HG03558 (cell line): ENCODE measurements around the gene APOOL.
A peak's percentile ranks its signal among the peaks of the same experiment; 100 is the strongest.
"Not testable (repeated sequence)": the region's sequence is repeated elsewhere in the genome, so short reads cannot be mapped to it uniquely, and the experiment has no call there.

Experiments
- ATAC-seq: cut with Tn5 transposase; IDR thresholded peaks from one replicate; pipeline ENCODE4 v1.9.1; 2021; ENCODE audit warnings: moderate number of reproducible peaks; ENCODE audit not compliant: unreplicated experiment; ENCODE audit errors: extremely low read depth

The APOOL gene

DNA sequence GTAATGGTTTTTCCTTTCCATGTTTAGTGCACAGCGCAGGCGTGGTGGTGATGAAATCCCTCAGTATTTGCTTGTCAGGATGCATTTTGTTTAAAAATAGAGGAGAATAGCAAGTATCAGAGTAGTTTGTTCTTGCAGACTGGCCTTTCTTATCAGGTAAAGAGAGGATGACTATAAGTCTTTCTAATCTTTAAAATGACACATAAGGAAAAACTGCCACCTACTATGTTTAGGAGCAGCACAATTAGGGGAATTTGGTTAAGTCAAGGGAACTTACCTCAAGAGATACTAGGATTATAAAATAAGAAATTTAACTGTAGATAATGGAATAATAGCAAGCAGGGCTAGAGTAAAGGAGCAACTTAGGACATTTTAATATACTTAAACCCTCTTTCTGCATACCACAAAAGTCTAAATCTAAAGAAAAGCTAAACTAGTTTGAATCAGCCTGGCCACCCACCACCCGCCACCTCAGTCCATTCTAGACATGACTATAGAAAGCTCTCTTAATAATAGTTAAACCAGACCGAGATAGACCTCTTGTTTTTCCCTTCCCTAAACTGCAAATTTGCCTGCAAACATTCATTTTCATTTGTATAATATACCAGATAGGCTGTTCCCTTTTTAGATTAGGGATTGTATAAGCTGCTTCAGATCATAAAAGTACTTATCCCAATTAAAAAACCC lies 62.0 kb downstream of the APOOL start:
- ATAC-seq, result no peak

DNA sequence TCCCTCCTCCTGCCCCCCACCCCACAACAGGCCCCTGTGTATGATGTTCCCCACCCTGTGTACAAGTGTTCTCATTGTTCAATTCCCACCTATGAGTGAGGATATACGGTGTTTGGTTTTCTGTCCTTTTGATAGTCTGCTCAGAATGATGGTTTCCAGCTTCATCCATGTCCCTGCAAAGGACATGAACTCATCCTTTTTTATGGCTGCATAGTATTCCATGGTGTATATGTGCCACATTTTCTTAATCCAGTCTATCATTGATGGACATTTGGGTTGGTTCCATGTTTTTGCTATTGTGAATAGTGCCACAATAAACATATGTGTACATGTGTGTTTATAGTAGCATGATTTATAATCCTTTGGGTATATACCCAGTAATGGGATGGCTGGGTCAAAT lies 73.6 kb downstream of the APOOL start:
- not testable (repeated sequence) for ATAC-seq

DNA sequence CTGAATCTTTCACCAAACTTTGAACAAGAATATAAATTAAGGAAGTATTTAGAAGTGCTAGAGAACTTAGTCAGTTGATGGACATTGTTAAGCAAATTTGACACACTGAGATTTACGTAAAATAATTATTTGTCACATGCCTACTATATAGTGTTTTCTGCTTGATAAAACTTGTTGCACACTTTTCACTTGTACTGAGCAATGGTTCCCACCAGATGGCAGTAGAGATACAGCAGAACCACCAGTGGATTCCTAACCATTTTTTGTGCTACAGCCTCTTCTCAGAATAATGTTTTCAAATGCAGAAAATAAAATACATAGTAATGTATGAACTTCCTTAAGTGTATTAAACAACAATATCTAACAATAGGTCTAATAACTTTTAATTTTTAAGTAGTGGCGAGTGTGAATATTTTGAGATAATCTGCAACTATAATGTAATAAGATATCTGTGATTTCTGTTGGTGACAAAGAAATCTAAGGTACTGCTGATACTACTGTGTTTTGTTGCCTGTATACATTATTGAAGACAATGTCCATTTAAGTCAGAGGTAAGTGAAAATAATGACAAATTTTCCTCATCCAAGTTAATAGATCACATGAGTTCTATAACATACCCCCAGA lies 81.2 kb downstream of the APOOL start:
- peak; percentile 65 for ATAC-seq

DNA sequence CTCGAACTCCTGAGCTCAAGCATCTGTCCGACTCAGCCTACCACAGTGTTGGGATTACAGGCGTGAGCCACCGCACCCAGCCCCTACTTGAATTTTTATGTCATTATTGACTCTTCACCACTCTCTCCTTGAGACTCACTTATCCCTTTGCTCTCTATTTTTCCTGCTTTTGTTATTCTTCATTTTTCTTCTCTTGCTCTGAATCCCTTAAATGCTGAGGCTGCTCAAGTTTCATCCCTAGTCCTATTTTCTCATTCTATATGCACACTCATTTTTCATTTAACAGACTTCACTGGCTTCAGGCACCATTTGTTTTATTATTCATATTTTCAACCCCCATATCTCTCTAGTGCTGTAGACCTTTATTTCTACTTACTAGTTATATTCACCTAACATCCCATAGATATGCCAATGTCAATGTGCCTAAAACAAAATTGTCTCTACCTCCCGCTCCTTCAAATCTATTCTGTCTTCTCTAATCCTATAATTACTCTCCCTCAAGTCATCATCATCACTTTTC lies 85.7 kb downstream of the APOOL start:
- no peak for ATAC-seq

DNA sequence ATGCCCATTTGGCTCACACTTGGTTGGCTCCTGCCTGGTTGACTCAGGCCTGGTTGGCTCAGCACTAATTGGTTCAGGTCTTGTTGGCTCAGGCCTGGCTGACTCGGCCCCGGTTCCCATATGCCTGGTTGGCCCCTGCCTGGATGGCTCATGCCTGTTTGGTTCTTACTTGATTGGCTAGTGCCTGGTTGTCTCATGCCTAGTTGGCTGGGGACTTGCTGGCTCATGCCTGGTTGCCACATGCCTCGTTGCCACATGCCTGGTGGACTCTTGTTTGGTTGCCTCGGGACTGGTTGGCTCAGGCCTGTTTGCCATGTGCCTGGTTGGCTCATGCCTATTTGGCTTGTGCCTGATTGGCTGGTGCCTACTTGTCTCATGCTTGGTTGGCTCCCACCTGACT lies 103.7 kb downstream of the APOOL start:
- ATAC-seq, result no peak

DNA sequence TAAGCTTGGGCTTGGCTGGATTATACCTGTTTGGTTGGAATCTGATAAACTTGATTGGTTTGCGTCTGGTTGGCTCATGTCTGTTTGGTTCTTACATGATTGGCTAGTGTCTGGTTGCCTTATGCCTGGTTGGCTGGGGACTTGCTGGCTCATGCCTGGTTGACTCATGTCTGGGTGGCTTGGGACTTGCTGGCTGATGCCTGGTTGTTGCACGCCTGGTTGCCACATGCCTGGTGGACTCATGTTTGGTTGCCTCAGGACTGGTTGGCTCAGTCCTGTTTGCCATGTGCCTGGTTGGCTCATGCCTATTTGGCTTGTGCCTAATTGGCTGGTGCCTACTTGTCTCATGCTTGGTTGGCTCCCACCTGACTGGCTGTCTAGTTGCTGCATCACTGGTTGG lies 104.5 kb downstream of the APOOL start:
- no peak for ATAC-seq

DNA sequence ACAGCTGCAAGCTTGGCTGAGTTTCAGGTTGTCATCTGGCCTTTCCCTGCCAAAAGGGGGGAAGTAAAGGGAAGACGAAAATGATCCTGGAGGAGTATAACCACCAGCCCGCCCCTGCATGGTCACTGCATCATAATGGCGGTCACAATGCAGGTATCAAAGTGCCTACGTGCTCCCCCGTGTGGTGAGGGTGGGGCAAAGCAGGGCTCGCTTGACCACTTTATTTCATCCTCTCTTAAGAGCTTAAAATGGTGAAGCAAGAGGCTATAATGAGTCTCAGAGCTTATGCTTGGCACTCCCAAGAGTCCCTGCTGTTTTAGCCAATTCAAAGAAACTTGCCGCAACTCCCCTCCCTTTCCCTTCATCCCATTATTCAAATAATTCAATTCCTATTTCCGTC lies 105.6 kb downstream of the APOOL start:
- ATAC-seq, result no peak

DNA sequence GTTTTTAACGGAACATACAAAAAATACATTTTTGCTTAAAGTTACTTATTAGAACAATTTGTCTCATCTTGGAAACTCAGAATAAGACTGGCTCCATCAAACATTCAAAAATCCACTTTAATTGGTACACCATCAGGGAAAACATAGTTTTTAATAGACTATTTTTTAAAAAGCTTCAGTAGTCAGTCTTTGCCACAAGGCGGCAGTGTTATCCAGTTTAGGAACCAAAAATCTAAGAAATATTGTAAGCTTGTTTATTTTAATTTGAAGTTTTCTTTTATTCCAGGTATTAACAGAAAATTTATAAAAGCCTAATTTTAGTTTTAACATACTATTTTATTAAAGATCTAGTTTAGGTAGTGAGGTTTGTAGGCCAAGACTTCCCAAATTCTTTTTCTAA lies 107.7 kb downstream of the APOOL start:
- no peak for ATAC-seq

DNA sequence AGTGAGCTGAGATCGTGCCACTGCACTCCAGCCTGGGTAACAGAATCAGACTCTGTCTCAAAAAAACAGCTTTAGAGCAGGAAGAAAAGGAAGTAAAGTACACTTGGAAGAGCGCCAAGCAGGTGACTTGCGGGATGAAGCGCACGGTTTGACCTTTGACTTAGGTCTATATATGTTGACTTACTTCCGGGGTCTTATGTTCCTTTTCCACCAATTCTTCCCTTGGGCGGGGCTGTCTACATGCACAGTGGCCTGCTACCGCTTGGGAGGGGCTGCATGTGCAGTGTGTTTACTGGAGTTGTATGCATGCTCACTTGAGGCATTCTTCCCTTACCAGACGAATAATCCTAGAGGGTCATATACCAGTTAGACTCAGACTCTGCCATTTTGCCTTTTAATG lies 108.6 kb downstream of the APOOL start:
- ATAC-seq, result no peak

DNA sequence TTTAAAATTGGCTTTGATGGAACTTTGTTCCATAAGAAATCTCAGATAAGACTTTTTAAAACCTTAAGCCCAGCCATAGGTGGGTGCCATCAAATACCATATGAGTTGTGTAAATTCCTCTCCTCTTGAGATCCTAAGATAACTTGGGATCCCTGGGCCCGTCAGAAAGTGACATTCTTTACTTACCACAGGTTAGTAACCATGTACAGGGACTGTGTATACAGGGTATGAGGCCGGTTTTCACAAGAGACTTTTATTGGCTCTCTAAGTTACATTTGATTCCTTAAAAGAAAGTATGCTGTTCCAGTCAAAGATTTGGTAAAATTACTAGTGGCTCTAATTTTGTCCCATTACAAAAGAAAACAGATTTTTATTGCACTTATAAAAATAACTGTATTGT lies 110.1 kb downstream of the APOOL start:
- no peak for ATAC-seq

DNA sequence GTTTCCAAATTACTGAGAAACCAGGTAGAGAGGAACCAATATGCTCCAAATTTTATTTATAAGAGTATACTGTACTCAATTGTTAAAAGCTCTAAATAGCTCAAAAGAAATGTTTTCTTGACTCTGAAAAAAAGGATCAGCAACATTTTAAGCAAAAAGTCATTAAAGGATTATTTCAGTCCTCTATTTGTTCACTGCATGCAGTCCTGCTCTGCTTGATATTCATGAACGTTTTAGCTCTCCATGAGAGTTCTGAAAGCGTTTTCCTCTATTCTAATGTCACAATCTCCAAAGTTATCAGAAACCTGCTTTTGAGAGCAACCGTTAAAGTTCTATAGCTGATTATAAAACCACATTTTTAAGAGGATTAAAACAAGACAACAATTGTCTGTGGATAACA lies 110.5 kb downstream of the APOOL start:
- ATAC-seq, result no peak

DNA sequence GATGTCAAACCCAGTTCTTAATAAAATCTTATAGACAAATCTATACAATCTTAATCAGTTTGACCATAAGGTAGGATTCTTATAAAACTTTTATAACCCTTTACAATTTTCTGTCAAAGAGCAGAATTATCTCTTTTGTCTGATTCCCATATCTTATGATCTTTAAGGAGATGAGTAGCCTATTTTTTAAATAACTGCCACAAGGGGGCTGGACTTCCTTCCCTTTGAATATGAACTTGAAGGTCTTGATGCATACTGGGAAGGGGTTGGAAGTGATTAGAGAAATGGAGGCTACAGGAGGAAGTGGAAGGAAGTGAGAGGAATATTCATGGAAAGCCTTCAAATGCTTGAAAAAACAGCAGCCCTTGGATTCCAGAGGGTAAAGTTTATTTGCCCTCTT lies 111.1 kb downstream of the APOOL start:
- no peak for ATAC-seq

DNA sequence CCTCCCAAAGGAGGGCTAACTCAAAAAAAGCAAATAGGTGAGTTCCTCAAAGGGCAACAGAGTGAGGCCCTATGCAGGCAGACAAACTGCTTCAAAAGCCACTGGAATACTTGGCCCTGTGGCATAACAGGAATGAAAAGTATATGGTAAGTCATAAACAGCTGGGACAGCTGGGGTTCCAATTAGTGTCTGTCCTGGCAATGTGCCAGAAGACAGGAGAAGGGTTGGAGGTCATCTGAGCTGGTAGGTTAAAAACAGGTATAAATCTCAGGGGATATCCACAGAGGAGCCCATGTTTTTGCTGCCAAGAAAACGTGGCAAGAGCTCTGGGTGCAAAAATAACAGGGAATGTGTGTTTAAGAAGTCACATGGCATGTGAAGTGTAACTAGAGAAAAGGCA lies 111.6 kb downstream of the APOOL start:
- no peak for ATAC-seq

DNA sequence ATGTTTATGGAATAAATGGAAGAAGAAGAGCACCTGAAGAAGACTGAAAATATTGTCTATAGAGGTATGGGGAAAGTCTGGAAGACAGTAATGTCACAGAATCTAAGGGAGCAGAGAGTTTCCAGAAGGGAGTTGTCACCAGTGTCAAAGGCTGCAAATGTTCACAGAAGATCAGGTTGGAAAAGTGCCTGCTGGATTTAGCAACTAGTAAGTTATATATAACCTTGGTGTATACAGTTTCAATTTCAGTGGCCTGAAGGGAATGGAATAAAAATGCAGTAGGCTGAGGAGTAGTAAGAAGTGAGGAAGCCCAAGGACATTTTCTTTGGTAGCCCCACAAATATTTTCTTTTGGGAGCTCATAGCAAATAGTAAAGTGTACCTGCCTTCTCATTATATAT lies 132.7 kb downstream of the APOOL start:
- no peak for ATAC-seq

DNA sequence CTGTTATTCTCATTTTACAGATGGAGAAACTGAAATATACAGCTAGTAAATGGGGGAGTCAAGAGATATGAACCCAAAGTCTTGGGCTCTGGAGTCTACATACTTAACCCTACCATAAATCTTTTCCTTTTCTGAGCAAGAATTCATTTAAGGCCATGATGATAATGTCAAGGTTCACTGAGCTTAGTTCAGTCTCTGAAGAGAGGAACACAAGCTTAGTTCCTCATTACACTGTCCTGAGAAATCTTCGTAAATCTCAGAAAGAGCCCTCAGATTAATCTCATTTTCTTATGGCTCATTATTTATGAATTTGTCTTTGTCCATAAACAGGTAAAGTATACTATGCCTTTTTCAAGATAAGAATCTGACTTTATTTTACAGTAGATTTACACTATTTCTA lies 135.7 kb downstream of the APOOL start:
- no peak for ATAC-seq

DNA sequence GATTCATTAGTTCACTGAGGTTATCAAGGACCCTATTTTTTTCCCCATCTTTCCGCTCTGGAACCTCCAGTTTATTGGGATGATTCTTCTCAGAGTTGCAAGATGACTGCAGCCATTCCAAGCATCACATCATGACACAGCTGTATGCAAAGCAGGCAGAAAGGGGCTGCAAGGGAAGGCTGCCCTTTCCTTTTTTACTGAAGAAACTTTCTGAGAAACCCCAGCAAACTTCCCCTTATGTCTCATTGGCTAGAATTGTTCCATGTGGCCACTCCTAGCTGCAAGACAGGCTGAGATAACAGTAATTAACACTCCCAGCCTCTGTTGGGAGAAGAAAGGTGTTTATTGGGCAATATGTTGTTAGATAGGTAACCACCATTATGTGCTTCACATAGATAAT lies 137.3 kb downstream of the APOOL start:
- ATAC-seq, result peak; percentile 48
